Measurements from ENCODE around the gene ALDH1A3.
"Not testable (repeated sequence)": the region's sequence is repeated elsewhere in the genome, so short reads cannot be mapped to it uniquely, and the experiment has no call there.

The ALDH1A3 gene

DNA sequence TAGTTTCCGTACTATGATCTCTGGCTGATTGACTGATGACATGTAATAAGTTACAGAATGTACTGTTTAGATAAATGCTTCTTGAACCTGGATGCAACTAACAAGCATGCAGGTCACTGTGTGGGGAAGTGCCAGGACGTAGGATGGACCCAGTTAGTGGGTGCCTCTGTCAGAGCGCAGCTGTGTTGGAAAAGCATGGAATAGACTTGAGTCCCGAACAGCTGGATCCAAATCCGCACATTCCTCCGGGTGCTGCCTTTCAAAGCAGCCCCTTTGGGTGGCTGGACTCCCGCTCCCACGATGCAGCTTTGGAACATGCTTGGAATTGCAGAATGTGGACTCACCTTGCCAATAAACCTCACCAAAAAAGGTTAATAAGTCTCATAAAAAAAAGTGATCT is 35.5 kb upstream of the ALDH1A3 start:
- H3K4me1 ChIP-seq (ENCODE audit: control insufficient read depth, insufficient read depth, low read length, poor library complexity, severe bottlenecking): peaks cover 9% of the 10 kb centered on the region
- no peaks in the 10 kb centered on the region for H3K9me3 ChIP-seq (ENCODE audit: control insufficient read depth, low read length)
- H3K4me3 ChIP-seq (ENCODE audit: extremely low read depth, insufficient read depth, low read length, poor library complexity, severe bottlenecking): no peak overlapping the region
- no peaks in the 10 kb centered on the region for H3K36me3 ChIP-seq (ENCODE audit: control insufficient read depth, insufficient read depth, low read length)
- WGBS, 2 experiments (ENCODE audit: insufficient coverage in 2 of 2): 91 to 98% methylated on average over 6 to 8 of the region's 8 CpGs
- no peak overlapping the region for H3K27ac ChIP-seq (ENCODE audit: low read depth, low read length, severe bottlenecking)

DNA sequence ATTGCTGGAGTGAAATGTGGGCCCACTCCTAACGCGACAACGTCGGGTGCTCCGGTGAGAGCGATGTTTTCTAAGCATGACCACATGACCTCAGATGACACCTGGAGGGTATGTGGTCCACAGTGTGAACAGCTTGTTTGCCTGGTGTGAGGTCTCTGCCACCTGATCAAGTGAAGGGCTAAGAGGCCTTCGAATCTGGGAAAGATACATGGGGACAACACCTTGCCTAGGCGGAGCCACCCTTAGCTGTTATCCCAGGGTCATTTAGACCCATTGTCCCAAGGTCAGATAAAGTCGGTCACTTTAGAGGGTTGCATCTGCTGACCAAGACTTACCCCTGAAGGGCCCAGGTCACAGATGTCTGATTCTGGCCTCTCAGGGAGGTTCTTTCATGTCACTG is 34.9 kb upstream of the ALDH1A3 start:
- Histone ChIP-seq H3K9me3 (ENCODE audit: control insufficient read depth, low read length) (no peaks in the 10 kb centered on the region), H3K4me3 (ENCODE audit: extremely low read depth, insufficient read depth, low read length, poor library complexity, severe bottlenecking) (no peak overlapping the region), H3K36me3 (ENCODE audit: control insufficient read depth, insufficient read depth, low read length) (no peaks in the 10 kb centered on the region), H3K27ac (ENCODE audit: low read depth, low read length, severe bottlenecking) (no peak overlapping the region), H3K4me1 (ENCODE audit: control insufficient read depth, insufficient read depth, low read length, poor library complexity, severe bottlenecking) (peaks cover 9% of the 10 kb centered on the region)
- 89 to 92% methylated on average over 9 of the region's 9 CpGs for WGBS, 2 experiments (ENCODE audit: insufficient coverage in 2 of 2)

DNA sequence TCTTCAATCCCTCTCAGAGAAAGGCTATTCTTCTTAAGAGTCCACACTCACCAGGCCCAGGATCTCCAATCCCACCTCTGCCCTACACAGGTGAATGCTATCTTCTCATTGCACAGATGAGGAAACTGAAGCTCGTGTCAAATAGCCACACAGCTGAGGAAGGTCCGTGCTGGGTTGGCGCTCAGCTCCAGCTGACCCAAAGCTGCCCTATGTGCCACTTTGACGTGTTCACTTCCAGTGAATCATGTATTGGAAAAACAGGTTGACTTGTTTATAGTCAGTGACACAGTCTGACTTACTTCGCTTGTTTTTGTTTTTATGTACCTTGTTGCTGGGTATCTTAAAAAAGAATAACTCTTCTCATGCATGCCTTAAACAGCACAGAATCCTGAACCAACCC is 32.4 kb upstream of the ALDH1A3 start:
- peaks cover 9% of the 10 kb centered on the region for H3K4me1 ChIP-seq (ENCODE audit: control insufficient read depth, insufficient read depth, low read length, poor library complexity, severe bottlenecking)
- no peak overlapping the region for H3K27ac ChIP-seq (ENCODE audit: low read depth, low read length, severe bottlenecking)
- WGBS, 2 experiments (ENCODE audit: insufficient coverage in 2 of 2): 93% methylated on average over 3 to 4 of the region's 5 CpGs
- no peaks in the 10 kb centered on the region for H3K36me3 ChIP-seq (ENCODE audit: control insufficient read depth, insufficient read depth, low read length)
- H3K9me3 ChIP-seq (ENCODE audit: control insufficient read depth, low read length): no peaks in the 10 kb centered on the region
- no peak overlapping the region for H3K4me3 ChIP-seq (ENCODE audit: extremely low read depth, insufficient read depth, low read length, poor library complexity, severe bottlenecking)

DNA sequence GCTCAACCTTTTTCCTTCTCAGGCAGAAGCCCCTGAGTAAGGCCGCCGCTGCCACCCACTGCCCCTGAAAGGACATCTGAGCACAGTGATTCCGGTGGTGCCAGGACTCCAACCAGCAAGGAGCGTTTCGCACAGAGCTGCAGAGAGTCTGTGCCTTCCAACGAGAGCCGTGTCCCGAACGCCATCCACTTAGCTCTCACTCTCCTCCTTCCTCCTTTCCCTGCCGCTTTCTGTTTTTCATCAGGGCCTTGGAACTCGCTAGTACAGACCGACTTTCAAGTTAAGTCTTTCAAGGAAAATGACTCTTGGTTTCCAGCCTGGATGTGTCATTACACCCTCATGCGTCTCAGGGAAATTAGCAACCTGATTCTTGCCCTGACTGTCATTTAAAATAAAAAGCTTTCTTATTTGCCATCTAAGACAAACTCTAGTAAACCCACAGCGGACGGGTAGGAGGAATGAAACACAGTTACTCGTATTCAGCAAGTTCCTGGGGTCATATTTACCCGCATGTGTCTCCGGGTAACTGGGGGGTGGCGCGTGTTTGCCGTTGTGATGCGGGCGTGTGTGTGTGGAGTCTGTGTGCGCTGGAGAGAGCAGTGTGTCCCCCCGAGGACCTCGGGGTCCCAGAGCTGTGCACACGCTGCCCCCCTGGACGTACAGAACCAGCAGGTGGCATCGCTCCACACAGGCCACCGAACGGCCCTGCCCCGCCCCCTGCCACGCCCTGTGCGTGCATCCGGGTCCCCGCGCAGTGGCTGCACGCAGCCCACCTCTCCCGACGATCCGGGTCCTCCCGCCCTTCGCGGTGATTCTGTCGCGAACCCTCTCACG is 30.4 kb upstream of the ALDH1A3 start:
- Histone ChIP-seq H3K4me1 (ENCODE audit: control insufficient read depth, insufficient read depth, low read length, poor library complexity, severe bottlenecking) (no peaks in the 10 kb centered on the region), H3K4me3 (ENCODE audit: extremely low read depth, insufficient read depth, low read length, poor library complexity, severe bottlenecking) (no peak overlapping the region), H3K9me3 (ENCODE audit: control insufficient read depth, low read length) (no peaks in the 10 kb centered on the region), H3K27ac (ENCODE audit: low read depth, low read length, severe bottlenecking) (no peak overlapping the region), H3K36me3 (ENCODE audit: control insufficient read depth, insufficient read depth, low read length) (no peaks in the 10 kb centered on the region)
- 72 to 75% methylated on average over 46 to 47 of the region's 47 CpGs for WGBS, 2 experiments (ENCODE audit: insufficient coverage in 2 of 2)

DNA sequence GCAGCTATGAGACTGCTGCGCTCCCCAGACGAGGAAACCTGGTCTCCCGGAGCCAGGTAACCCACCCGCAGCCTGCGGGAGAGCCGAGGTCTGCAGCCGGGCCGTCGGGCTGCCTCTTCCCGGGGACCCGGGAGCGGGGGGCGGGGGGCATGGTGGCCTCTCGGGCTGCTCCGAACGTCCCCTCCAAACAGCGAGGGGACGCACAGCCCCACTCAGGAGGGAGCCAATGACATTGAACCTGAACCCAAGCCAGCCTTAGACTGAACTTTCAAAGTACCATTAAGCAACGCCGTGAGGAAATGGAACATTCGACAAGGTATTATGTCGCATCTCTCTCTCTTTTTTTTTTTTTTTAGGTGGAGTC is 29.8 kb upstream of the ALDH1A3 start:
- Histone ChIP-seq H3K27ac (ENCODE audit: low read depth, low read length, severe bottlenecking) (no peak overlapping the region), H3K4me3 (ENCODE audit: extremely low read depth, insufficient read depth, low read length, poor library complexity, severe bottlenecking) (no peak overlapping the region), H3K9me3 (ENCODE audit: control insufficient read depth, low read length) (no peaks in the 10 kb centered on the region), H3K4me1 (ENCODE audit: control insufficient read depth, insufficient read depth, low read length, poor library complexity, severe bottlenecking) (no peaks in the 10 kb centered on the region), H3K36me3 (ENCODE audit: control insufficient read depth, insufficient read depth, low read length) (no peaks in the 10 kb centered on the region)
- 65 to 70% methylated on average over 15 to 17 of the region's 22 CpGs for WGBS, 2 experiments (ENCODE audit: insufficient coverage in 2 of 2)

DNA sequence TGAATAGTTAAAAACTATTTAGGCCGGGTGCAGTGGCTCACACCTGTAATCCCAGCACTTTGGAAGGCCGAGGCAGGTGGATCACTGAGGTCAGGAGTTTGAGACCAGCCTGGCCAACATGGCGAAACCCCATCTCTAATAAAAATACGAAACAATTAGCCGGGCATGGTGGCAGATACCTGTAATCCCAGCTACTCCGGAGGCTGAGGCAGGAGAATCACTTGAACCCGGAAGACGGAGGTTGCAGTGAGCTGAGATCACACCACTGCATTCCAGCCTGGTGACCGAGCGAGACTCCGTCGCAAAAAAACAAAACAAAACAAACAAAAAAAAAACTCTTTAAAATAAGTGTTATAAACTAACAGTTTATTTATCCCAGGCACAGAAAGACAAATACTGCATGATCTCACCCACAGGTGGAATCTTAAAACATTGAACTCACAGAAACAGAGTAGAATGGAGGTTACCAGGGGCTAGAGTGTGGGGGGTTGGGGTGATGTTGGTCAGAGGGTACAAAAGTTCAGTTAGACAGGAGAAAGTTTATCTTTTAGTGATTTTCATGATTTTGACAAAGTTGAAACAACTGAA is 28.1 kb upstream of the ALDH1A3 start:
- not testable (repeated sequence) for H3K36me3 ChIP-seq (ENCODE audit: control insufficient read depth, insufficient read depth, low read length); H3K9me3 ChIP-seq (ENCODE audit: control insufficient read depth, low read length); H3K4me3 ChIP-seq (ENCODE audit: extremely low read depth, insufficient read depth, low read length, poor library complexity, severe bottlenecking); H3K4me1 ChIP-seq (ENCODE audit: control insufficient read depth, insufficient read depth, low read length, poor library complexity, severe bottlenecking); H3K27ac ChIP-seq (ENCODE audit: low read depth, low read length, severe bottlenecking)
- WGBS, 2 experiments (ENCODE audit: insufficient coverage in 2 of 2): 95% methylated on average over 7 to 8 of the region's 12 CpGs

DNA sequence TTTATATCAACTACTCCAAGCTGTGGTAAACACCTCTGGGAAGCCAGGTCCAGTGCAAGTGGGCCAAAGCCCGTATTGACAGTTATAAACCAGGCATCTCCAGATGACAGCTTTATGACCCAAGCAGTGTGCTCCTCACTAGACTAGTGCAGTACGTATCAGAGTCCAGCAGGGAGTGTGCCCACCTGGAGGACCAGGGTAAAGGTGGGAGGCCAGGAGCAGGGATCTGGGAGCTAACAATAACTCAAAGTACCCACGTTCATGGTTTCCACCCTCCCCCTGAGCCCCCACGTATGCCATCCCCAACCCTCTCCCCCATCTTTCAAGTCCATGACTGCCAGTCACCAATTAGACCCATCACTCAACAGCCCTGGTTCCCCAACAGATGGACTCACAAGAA is 27.0 kb upstream of the ALDH1A3 start:
- WGBS, 2 experiments (ENCODE audit: insufficient coverage in 2 of 2): 90 to 91% methylated on average over 2 of the region's 4 CpGs
- Histone ChIP-seq H3K4me3 (ENCODE audit: extremely low read depth, insufficient read depth, low read length, poor library complexity, severe bottlenecking) (no peak overlapping the region), H3K27ac (ENCODE audit: low read depth, low read length, severe bottlenecking) (no peak overlapping the region), H3K36me3 (ENCODE audit: control insufficient read depth, insufficient read depth, low read length) (no peaks in the 10 kb centered on the region), H3K4me1 (ENCODE audit: control insufficient read depth, insufficient read depth, low read length, poor library complexity, severe bottlenecking) (no peaks in the 10 kb centered on the region), H3K9me3 (ENCODE audit: control insufficient read depth, low read length) (no peaks in the 10 kb centered on the region)

DNA sequence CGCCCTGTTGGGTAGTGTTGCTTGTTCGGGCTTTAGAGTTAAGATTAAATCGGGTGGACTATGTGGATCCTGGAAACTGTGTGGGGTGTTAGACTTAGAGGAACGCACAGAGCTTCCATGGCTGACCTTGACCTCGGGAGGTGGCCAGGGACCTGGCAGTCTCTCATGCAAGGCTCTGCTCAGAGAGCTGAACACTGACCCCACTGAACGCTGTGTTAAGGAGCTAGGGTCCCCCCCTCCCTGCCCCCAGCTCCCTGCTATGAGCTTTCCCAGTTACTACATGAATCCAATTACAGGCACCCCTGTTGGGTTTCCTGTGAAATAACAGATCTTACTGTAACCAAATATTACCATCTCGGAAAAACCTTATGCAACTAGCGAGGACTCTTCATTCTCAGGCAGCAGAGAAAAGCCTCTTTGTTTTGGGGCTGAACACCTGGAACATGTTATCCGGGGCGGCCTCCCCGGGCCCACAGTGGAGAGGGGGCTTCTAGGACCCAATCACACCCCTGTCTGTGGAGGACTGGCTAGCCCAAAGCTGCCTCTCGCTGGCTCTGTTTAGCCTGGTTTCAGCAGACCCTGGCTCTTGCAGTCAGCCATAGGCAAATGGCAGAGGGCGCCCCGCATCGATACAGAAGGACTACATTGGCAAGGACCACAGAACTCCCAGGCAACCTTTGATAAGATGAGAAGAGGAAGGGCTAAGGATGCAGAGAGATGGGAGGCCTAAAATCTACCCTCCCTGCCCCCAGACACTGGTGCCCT is 25.8 kb upstream of the ALDH1A3 start:
- H3K36me3 ChIP-seq (ENCODE audit: control insufficient read depth, insufficient read depth, low read length): no peaks in the 10 kb centered on the region
- H3K9me3 ChIP-seq (ENCODE audit: control insufficient read depth, low read length): no peaks in the 10 kb centered on the region
- 87 to 90% methylated on average over 12 to 14 of the region's 15 CpGs for WGBS, 2 experiments (ENCODE audit: insufficient coverage in 2 of 2)
- no peak overlapping the region for H3K27ac ChIP-seq (ENCODE audit: low read depth, low read length, severe bottlenecking)
- H3K4me1 ChIP-seq (ENCODE audit: control insufficient read depth, insufficient read depth, low read length, poor library complexity, severe bottlenecking): no peaks in the 10 kb centered on the region
- H3K4me3 ChIP-seq (ENCODE audit: extremely low read depth, insufficient read depth, low read length, poor library complexity, severe bottlenecking): no peak overlapping the region

DNA sequence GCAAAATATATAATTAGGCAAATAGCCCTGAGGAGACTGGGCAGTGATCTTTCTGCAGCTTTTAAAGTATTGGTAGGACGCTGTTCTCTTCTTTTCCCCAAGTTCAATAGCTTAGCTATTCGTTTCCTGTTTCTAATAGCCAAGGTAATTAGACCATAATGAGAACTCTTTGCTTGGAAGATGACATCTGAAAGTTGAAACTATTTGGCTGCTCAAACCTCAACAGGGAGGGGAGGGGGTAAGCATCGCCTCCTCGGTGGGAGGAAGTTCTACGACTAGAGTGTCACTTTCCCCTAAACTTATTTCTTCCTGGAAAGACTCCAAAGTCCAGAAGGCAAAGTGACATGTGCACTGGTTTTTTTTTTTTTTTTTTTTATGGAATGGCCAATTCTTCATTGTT is 22.8 kb upstream of the ALDH1A3 start:
- Histone ChIP-seq H3K4me3 (ENCODE audit: extremely low read depth, insufficient read depth, low read length, poor library complexity, severe bottlenecking) (no peak overlapping the region), H3K4me1 (ENCODE audit: control insufficient read depth, insufficient read depth, low read length, poor library complexity, severe bottlenecking) (no peaks in the 10 kb centered on the region), H3K27ac (ENCODE audit: low read depth, low read length, severe bottlenecking) (no peak overlapping the region), H3K9me3 (ENCODE audit: control insufficient read depth, low read length) (peaks cover 10% of the 10 kb centered on the region), H3K36me3 (ENCODE audit: control insufficient read depth, insufficient read depth, low read length) (no peaks in the 10 kb centered on the region)
- 86 to 89% methylated on average over 2 of the region's 5 CpGs for WGBS, 2 experiments (ENCODE audit: insufficient coverage in 2 of 2)

DNA sequence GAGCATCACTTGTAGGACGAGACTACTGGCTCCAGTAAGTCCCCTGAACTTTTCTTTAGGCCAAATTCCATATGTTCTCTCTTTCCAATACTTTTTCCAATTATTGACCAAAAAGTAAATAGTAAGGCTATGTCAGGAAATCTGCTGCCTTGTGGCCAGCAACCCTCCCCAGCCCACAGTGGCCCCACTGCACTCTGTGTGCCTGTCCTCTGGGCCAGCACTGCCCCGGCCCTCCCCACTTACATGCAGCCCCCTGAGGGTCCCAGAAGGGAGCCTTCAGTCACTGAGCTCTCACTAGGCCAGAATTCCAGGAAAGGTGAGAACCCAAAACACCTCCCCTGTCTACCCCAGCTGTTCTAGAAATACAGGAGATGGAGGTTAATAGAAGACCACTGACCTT is 21.3 kb upstream of the ALDH1A3 start:
- Histone ChIP-seq H3K36me3 (ENCODE audit: control insufficient read depth, insufficient read depth, low read length) (no peaks in the 10 kb centered on the region), H3K9me3 (ENCODE audit: control insufficient read depth, low read length) (peaks cover 10% of the 10 kb centered on the region), H3K4me3 (ENCODE audit: extremely low read depth, insufficient read depth, low read length, poor library complexity, severe bottlenecking) (no peak overlapping the region), H3K4me1 (ENCODE audit: control insufficient read depth, insufficient read depth, low read length, poor library complexity, severe bottlenecking) (no peaks in the 10 kb centered on the region), H3K27ac (ENCODE audit: low read depth, low read length, severe bottlenecking) (no peak overlapping the region)
- 83 to 86% methylated on average over 1 of the region's 2 CpGs for WGBS, 2 experiments (ENCODE audit: insufficient coverage in 2 of 2)

Data from mesodermal cell (in vitro differentiated cells).